Mesothelial cell of epicardium (in vitro differentiated cells): ENCODE data around the gene LRMDA. TPM values are rescaled to one million over a fixed set of nuclear protein-coding genes. Genes with fewer than 3 reads are reported as not detected.

Experiments used
- DNase-seq, 2 experiments: peaks; one replicate each; pipeline ENCODE4 v3.0.0; 2021; ENCODE audit warnings: low spot score in 2 of 2; ENCODE audit not compliant: unreplicated experiment in 2 of 2
- H3K27ac Mint-ChIP-seq: 2 replicates; pipeline ENCODE4 v1.8.0; 2021; ENCODE audit warnings: mixed read lengths
- H3K27me3 Mint-ChIP-seq: 2 replicates; pipeline ENCODE4 v1.8.0; 2021; ENCODE audit warnings: low read depth, mixed read lengths
- H3K36me3 Mint-ChIP-seq: 2 replicates; pipeline ENCODE4 v1.8.0; 2021; ENCODE audit warnings: mixed read lengths
- H3K4me1 Mint-ChIP-seq: 2 replicates; pipeline ENCODE4 v1.8.0; 2021; ENCODE audit warnings: mixed read lengths
- H3K4me3 Mint-ChIP-seq: 2 replicates; pipeline ENCODE4 v1.8.0; 2021; ENCODE audit warnings: mild to moderate bottlenecking, moderate library complexity, mixed read lengths
- H3K9me3 Mint-ChIP-seq: 2 replicates; pipeline ENCODE4 v1.8.0; 2021; ENCODE audit warnings: mixed read lengths
- total RNA-seq: library from RNA; stranded (reverse); gene quantifications from 3 replicates; pipeline ENCODE4 v1.2.1, GENCODE V29; 2021
- TF ChIP-seq, protein P1 (sequence below): fragments of 200-600 bp; sonication (generic); IDR thresholded peaks from one replicate; pipeline ENCODE4 v1.5.0; 2021; ENCODE audit warnings: antibody characterized with exemption; ENCODE audit not compliant: unreplicated experiment

The LRMDA gene
- total RNA-seq, 1 donor from 2014 or later = 2.0 TPM

DNA sequence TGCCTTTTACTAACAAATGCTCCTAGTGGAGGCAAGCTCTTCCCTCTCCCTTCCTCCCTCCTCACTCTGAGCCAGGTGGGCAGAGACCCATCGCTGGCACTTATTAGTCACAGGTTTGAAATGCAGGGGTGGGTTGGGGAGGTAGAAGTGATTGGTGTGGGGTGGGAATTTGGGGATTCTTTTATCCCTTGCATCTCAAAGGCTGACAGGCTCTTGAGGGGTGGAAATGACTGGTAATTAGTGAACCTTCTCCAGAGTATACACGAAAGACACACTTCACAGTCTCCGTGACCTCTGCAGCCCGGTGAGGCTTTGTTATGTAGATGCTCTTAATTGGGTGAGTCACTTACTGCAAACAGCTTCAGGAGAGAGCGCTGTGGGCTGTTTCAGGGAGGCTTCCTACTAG, 13.9 kb upstream of the LRMDA start:
- no peaks in the 10 kb centered on the region for H3K36me3 Mint-ChIP-seq
- no peak overlapping the region for H3K27ac Mint-ChIP-seq

DNA sequence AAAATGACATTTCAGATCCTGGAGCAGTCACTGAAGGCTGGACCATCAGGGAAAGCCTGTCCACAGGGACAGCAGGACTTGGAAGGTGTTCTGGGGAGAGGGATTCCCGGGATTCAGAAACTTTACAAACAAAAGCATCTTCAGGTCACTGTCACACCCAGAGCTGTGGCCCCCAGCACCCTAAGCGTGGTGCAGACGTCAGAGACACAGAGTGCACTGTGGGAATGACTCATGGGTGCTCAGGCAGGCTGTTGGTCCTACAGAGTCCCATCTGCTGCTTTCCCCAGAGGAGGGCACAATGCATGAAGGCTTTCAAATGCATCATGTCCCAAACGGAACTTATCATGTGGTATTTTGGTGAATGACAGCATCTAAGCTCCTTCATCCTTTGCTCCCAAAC, 13.1 kb upstream of the LRMDA start:
- TF ChIP-seq, protein P1, sequence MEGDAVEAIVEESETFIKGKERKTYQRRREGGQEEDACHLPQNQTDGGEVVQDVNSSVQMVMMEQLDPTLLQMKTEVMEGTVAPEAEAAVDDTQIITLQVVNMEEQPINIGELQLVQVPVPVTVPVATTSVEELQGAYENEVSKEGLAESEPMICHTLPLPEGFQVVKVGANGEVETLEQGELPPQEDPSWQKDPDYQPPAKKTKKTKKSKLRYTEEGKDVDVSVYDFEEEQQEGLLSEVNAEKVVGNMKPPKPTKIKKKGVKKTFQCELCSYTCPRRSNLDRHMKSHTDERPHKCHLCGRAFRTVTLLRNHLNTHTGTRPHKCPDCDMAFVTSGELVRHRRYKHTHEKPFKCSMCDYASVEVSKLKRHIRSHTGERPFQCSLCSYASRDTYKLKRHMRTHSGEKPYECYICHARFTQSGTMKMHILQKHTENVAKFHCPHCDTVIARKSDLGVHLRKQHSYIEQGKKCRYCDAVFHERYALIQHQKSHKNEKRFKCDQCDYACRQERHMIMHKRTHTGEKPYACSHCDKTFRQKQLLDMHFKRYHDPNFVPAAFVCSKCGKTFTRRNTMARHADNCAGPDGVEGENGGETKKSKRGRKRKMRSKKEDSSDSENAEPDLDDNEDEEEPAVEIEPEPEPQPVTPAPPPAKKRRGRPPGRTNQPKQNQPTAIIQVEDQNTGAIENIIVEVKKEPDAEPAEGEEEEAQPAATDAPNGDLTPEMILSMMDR = no peak
- Mint-ChIP-seq H3K27me3 (peaks cover 83% of the 10 kb centered on the region), H3K9me3 (no peaks in the 10 kb centered on the region), H3K4me1 (peaks cover 1% of the 10 kb centered on the region), H3K4me3 (no peak overlapping the region), H3K36me3 (no peaks in the 10 kb centered on the region), H3K27ac (no peak overlapping the region)
- no peak for DNase-seq

More for the DNA sequence above, 13.9 kb upstream of the LRMDA start:
- H3K4me1 Mint-ChIP-seq = peaks cover 1% of the 10 kb centered on the region
- H3K9me3 Mint-ChIP-seq = no peaks in the 10 kb centered on the region
- DNase-seq = no peak
- peaks cover 84% of the 10 kb centered on the region for H3K27me3 Mint-ChIP-seq
- no peak overlapping the region for H3K4me3 Mint-ChIP-seq
- TF ChIP-seq, protein P1 = no peak

DNA sequence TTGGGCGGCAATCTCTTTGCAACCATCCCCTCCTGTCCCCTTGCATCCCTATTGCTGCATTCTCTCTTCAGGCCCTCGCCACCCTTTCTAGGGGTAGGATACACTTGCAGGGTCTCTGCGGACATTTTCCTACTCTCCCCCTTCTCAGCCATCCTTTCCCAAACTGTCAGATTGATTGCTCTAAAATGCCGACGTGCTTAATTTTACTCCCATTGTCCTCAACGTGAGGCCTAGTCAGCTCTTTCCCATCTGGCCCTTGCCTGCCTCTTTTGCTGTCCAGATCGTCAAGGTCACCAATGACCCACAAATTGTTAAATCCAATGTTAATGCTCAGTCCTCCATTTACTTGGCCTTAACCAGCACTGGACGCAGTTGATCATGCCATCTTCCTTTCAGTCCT, 12.7 kb upstream of the LRMDA start:
- H3K27ac Mint-ChIP-seq = no peak overlapping the region
- DNase-seq = no peak
- H3K27me3 Mint-ChIP-seq = peaks cover 83% of the 10 kb centered on the region
- peaks cover 1% of the 10 kb centered on the region for H3K4me1 Mint-ChIP-seq
- H3K4me3 Mint-ChIP-seq = no peak overlapping the region
- no peaks in the 10 kb centered on the region for H3K36me3 Mint-ChIP-seq
- no peaks in the 10 kb centered on the region for H3K9me3 Mint-ChIP-seq
- TF ChIP-seq, protein P1 = no peak

DNA sequence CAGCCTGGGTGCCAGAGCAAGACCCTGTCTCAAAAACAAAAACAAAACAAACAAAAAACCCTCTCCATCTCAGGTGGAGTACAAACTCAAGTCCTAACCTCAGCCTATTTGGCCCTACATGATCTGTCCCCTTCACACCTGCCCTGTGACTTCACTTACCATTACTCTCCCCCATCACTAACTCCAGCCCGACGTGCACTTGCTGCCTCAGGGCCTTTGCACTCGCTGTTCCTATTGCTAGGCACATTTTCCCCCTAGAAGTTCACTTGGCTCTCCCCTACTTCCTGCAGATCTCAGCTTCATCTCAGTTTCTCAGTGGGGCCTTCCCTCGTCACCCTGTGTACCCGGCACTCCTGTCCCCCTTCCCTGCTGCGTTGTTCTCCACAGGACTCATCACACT, 8.5 kb upstream of the LRMDA start:
- no peak overlapping the region for H3K27ac Mint-ChIP-seq
- TF ChIP-seq, protein P1 = no peak
- no peak for DNase-seq
- no peaks in the 10 kb centered on the region for H3K9me3 Mint-ChIP-seq
- no peaks in the 10 kb centered on the region for H3K36me3 Mint-ChIP-seq
- peaks cover 49% of the 10 kb centered on the region for H3K27me3 Mint-ChIP-seq
- H3K4me1 Mint-ChIP-seq = peaks cover 5% of the 10 kb centered on the region
- no peak overlapping the region for H3K4me3 Mint-ChIP-seq

DNA sequence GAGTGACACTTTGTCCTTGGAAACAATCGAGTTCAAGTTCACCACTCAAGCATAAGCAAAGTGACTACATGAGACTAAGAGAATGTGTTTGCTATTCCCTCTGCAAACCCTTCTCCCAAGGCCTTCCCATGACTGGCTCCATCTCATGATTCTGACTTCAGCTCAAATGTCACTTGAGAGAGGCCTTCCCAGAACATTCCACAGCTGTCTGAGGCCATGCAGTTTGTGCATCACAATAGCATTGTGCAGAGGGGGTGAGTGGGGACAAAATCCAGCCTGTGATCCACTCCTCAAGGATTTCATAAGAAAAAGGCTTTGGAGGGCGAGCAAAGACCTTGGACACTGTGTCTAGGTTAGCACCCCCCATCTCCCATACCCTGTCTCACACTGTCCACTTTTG, 6.9 kb upstream of the LRMDA start:
- DNase-seq = no peak
- TF ChIP-seq, protein P1 = no peak
- H3K4me3 Mint-ChIP-seq = no peak overlapping the region
- no peaks in the 10 kb centered on the region for H3K36me3 Mint-ChIP-seq
- peaks cover 33% of the 10 kb centered on the region for H3K27me3 Mint-ChIP-seq
- peaks cover 19% of the 10 kb centered on the region for H3K4me1 Mint-ChIP-seq
- no peak overlapping the region for H3K27ac Mint-ChIP-seq
- H3K9me3 Mint-ChIP-seq = no peaks in the 10 kb centered on the region
